LoVo (cell line): Measurements from ENCODE around the gene LPCAT1.
A peak's percentile ranks its signal among the peaks of the same experiment; 100 is the strongest.
"Not testable (repeated sequence)": the region's sequence is repeated elsewhere in the genome, so short reads cannot be mapped to it uniquely, and the experiment has no call there.

Experiments used
- DNase-seq: peaks from one replicate; pipeline ENCODE4 v3.0.0-alpha.2; 2016; ENCODE audit warnings: low spot score

Gene LPCAT1

GRCh38 chr5:1540831-1541701 lies 17.3 kb upstream of the LPCAT1 start:
- DNase-seq = no peak

- no peak for DNase-seq
These were observed 16.4 kb upstream of the LPCAT1 start for GRCh38 chr5:1540166-1540565.

- DNase-seq = not testable (repeated sequence)
These were observed 15.8 kb upstream of the LPCAT1 start for GRCh38 chr5:1539393-1540161.

- no peak for DNase-seq
These were observed 15.1 kb upstream of the LPCAT1 start for GRCh38 chr5:1538741-1539392.

- DNase-seq = no peak
These were observed 14.5 kb upstream of the LPCAT1 start for GRCh38 chr5:1538276-1538675.

- DNase-seq = no peak
These were observed 13.9 kb upstream of the LPCAT1 start for GRCh38 chr5:1537603-1538154.

GRCh38 chr5:1536871-1537602 lies 13.3 kb upstream of the LPCAT1 start:
- DNase-seq = no peak

GRCh38 chr5:1536322-1536845 lies 12.6 kb upstream of the LPCAT1 start:
- peak; percentile 44 for DNase-seq

- no peak for DNase-seq
These were observed 11.9 kb upstream of the LPCAT1 start for GRCh38 chr5:1535646-1536045.

GRCh38 chr5:1532384-1532783 lies 8.6 kb upstream of the LPCAT1 start:
- no peak for DNase-seq

- no peak for DNase-seq
These were observed 5.7 kb upstream of the LPCAT1 start for GRCh38 chr5:1529498-1529897.

GRCh38 chr5:1527533-1528205 lies 3.9 kb upstream of the LPCAT1 start:
- no peak for DNase-seq

GRCh38 chr5:1526681-1527131 lies 2.9 kb upstream of the LPCAT1 start:
- no peak for DNase-seq

- no peak for DNase-seq
These were observed 2.5 kb upstream of the LPCAT1 start for GRCh38 chr5:1526190-1526631.

- no peak for DNase-seq
These were observed 1.9 kb upstream of the LPCAT1 start for GRCh38 chr5:1525624-1526189.

GRCh38 chr5:1524799-1525623 lies 1.3 kb upstream of the LPCAT1 start:
- DNase-seq = no peak

- DNase-seq = no peak
These were observed 680 bp upstream of the LPCAT1 start for GRCh38 chr5:1524481-1524798.

- DNase-seq = no peak
These were observed 324 bp downstream of the LPCAT1 start for GRCh38 chr5:1523480-1523792.

GRCh38 chr5:1522601-1523479 lies 920 bp downstream of the LPCAT1 start:
- no peak for DNase-seq
